Renal cortical epithelial cell (primary cell): ENCODE results near the gene MYT1. TPM values are rescaled to one million over a fixed set of nuclear protein-coding genes. Genes with fewer than 3 reads are reported as not detected.
"Not testable (repeated sequence)": the region's sequence is repeated elsewhere in the genome, so short reads cannot be mapped to it uniquely, and the experiment has no call there.

ENCODE experiments used
- DNase-seq: peaks from one replicate; pipeline ENCODE4 v3.0.0-alpha.2; 2011; ENCODE audit warnings: low read depth
- total RNA-seq: library from RNA; depleted of rRNA; stranded (reverse); fragments of >200 nt; gene quantifications from 2 replicates; pipeline ENCODE4 v1.2.3, GENCODE V29; 2014

MYT1 gene
- total RNA-seq, 1 donor from 2014 or later, result under 0.01 TPM

- DNase-seq, result no peak
Measured at GRCh38 chr20:64229507-64230061, 65.3 kb downstream of the MYT1 start.

GRCh38 chr20:64230461-64231145 lies 66.4 kb downstream of the MYT1 start:
- DNase-seq, result no peak

- no peak for DNase-seq
Measured at GRCh38 chr20:64231621-64232550, 67.6 kb downstream of the MYT1 start.

GRCh38 chr20:64232794-64233193 lies 68.5 kb downstream of the MYT1 start:
- no peak for DNase-seq

- no peak for DNase-seq
Measured at GRCh38 chr20:64233725-64234124, 69.5 kb downstream of the MYT1 start.

DNA sequence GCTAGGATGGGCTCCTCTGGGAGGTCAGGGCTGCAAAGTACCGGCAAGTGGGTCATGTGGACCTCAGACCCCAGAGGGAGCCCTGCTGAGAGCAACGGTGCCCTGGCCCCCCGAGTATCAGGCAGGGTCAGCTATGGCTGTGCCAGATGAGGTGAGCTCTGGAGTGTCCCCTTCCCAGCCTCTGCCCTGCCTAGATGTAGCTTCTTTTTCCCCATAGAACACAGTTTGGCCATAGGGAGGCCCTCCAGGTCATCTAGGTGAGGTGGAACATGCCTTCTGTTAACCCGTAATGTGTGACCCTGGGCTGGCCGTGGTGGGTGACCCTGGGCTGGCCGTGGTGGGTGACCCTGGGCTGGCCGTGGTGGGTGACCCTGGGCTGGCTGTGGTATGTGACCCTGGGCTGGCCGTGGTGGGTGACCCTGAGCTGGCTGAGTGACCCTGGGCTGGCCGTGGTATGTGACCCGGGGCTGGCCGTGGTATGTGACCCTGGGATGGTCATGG lies 70.1 kb downstream of the MYT1 start:
- no peak for DNase-seq

GRCh38 chr20:64234921-64235565 lies 70.8 kb downstream of the MYT1 start:
- not testable (repeated sequence) for DNase-seq

GRCh38 chr20:64236137-64237088 lies 72.2 kb downstream of the MYT1 start:
- DNase-seq, result no peak

DNA sequence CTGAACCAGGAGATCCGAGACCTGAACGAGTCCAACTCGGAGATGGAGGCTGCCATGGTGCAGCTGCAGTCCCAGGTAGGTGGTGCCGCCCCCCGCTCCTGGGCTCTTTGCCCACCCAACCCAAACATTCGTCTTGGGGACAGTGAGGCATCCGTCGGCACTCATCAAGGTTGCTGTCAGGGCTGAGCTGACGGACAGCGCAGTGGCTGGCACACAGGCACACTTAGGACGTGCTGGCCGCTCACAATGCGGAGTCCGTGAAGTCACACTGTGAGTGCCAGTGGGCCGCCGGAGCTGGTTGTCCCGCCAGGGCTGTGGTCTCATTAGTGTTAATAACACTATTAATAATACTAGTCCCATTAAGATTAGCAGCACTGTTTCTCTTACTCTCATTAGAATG lies 73.1 kb downstream of the MYT1 start:
- DNase-seq, result no peak

- DNase-seq, result no peak
Measured at GRCh38 chr20:64238115-64238825, 74.0 kb downstream of the MYT1 start.

- DNase-seq, result no peak
Measured at GRCh38 chr20:64238851-64239387, 74.7 kb downstream of the MYT1 start.

DNA sequence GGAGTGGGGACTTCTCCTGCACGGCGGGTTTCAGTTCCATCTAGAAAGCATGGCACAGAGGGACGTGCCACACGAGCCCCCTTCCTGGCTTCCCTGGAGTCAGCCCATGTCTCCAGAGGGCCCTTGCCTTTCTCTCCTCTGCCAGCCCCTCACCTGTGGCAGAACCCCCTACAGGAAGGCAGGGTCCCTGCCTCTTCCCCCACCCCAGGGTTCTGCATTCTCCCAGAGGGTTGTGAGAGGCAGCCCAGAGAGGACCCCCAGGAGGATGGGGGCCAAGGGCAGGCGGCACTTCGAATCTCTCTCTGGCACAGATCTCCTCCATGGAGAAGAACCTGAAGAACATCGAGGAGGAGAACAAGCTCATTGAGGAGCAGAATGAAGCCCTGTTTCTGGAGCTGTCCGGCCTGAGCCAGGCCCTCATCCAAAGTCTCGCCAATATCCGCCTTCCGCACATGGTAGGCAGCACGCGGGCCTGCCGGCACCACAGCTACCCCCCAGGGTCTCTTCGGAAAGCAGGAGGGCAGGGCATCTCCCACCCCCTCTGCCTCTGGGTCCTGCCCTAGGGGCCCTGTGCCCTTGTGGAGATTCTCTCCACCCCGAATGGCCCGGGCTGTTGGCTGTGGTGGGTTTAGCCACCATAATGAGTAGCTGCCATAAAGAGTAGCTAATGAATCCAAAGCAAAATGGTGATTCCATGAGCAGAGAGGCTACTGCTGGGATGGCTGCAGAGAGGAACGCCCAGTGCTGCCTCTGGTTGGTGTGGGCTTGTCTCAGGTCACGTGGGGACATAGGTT lies 75.4 kb downstream of the MYT1 start:
- no peak for DNase-seq

DNA sequence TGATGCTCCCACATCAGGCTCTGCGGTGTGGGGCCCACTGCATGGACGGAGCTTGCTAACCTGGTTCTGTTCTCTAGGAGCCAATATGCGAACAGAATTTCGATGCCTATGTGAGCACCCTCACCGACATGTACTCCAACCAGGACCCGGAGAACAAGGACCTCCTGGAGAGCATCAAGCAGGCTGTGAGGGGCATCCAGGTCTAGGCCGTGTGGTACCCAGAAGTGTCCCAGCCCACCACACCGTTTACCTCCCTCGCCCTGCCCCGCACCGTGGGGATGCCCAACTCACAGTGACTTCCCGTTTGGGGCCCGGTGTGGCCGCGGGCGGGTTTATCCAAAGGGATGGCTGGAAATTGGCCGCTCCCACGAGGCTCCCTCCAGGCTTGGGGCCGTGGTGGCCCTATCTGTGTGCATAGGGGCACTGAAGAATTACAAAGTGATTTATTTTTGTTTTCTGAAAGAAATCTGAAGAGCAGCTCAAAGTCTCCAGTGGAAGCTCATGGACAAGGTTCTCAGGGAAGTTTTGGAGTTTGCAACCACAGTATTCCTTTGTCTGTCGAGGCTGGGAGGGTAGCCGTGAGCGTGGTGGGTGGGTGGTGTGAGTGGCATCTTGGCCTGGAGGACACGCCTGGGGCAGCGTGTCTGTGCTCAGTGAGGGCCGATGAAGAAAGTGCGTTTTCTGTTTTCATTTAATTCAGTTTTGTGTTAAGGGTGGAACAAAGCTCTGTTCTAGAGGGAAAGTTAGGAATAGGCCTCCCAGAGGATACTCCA lies 76.2 kb downstream of the MYT1 start:
- no peak for DNase-seq

DNA sequence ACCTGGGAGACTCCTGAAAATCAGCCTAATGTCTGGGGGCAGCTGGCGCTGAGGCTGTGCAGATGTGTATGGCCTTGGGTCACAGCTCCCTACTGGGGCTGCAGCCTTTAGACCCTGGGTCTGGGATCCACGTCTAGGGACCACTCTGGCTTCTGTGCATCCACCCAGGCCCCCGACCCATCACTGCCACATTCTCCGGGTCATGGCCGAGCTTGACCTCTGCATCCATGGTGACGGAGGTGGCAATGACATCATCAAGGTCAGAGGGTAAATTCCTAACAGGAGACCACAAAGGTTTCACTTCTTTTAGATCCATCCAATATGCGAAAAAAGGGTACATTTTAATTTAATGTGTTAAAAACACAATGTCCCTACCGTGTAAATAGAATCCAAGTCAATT lies 76.8 kb downstream of the MYT1 start:
- no peak for DNase-seq

- DNase-seq, result no peak
Measured at GRCh38 chr20:64242003-64242796, 77.9 kb downstream of the MYT1 start.

- no peak for DNase-seq
Measured at GRCh38 chr20:64242797-64243475, 78.7 kb downstream of the MYT1 start.

DNA sequence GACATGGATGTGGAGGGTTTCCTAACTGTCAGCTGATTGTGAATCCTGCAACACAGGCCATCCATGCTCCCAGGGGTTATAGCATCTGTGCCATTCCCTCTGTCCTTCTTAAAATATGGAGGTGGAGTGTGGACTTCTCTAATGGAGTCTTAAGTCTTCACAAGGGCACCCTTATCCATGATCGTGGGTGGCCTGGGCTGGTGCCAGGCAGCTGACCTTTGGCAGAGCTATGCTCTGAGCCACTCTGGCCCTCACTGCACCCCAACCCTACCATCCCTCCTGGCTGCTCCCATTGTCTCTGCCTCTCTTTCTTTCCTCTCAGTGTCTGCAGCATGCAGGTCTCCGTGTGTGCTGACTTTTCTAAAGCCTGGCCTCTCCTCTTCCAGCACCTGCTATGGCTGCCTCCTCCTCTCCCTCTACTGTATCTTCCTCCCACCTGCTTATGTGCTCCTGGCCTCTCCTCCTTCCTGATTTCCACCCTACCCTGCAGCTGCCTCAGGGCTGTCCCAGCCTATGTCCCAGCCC lies 80.1 kb downstream of the MYT1 start:
- DNase-seq, result no peak
